HCT116 (cell line): Measurements from ENCODE around the gene PARVG. TPM values are rescaled to one million over a fixed set of nuclear protein-coding genes. Genes with fewer than 3 reads are reported as not detected.
A peak's percentile ranks its signal among the peaks of the same experiment; 100 is the strongest.

Experiments
- ATAC-seq: fragments of 200-7000 bp; cut with Tn5 transposase; 2 replicates; pipeline ENCODE4 v1.9.1; 2020; ENCODE audit warnings: mild to moderate bottlenecking, moderate library complexity
- BruUV-seq: library from RNA; stranded (reverse); fragments of 400-500 nt; replicated peaks from 2 replicates; lab custom pipeline; 2021; lab: Mats Ljungman, UMichigan
- CTCF ChIA-PET: fragments of 300-600 bp; sonication (Branson Sonifier 250); formaldehyde crosslinking; loops from one replicate; lab custom pipeline; 2021; ENCODE audit warnings: antibody characterized with exemption; lab: Charles Lee
- POLR2A ChIA-PET: fragments of 300-600, 350-600 bp; sonication (Branson Sonifier 250); formaldehyde crosslinking; loops from one replicate; lab custom pipeline; 2021; ENCODE audit warnings: antibody characterized with exemption; lab: Charles Lee
- RAD21 ChIA-PET, 2 experiments: fragments of 300-600 bp; sonication (Branson Sonifier 250); formaldehyde crosslinking; loops; one replicate each; lab custom pipeline; 2023; ENCODE audit warnings: low total read pairs in 2 of 2; ENCODE audit not compliant: uncharacterized antibody in 2 of 2, unreplicated experiment in 2 of 2, low non-redundant PET in 1 of 2; lab: Charles Lee
- DNase-seq: peaks from one replicate; pipeline ENCODE4 v3.0.0-alpha.2; 2010; ENCODE audit warnings: low read depth, low spot score
- H2AFZ ChIP-seq: fragments of 200-600 bp; shearing (Covaris generic), sonication (generic); 2 replicates; pipeline ENCODE4 v1.6.1; 2017; ENCODE audit warnings: low read depth, mixed run types, mixed read lengths, antibody characterized with exemption, low read length; ENCODE audit not compliant: poor library complexity, severe bottlenecking
- H3K27ac ChIP-seq: 2 replicates; pipeline ENCODE4 v1.5.1; 2012; ENCODE audit warnings: low read depth, low read length
- H3K27me3 ChIP-seq: fragments of 200-600 bp; sonication (generic); 2 replicates; pipeline ENCODE4 v1.6.1; 2016; ENCODE audit warnings: mixed run types, low read length, mixed read lengths; ENCODE audit not compliant: insufficient read depth
- H3K36me3 ChIP-seq, 2 experiments: fragments of 200-500 bp in 1 of 2; fragments of 200-600 bp in 1 of 2; sonication (Bioruptor generic) in 1 of 2; sonication (generic) in 1 of 2; 2 replicates each; pipeline versions ENCODE4 v1.5.1 to v1.6.1; 2014 to 2016; ENCODE audit warnings: low read length in 2 of 2, inconsistent platforms in 1 of 2, mixed read lengths in 1 of 2, mixed run types in 1 of 2; ENCODE audit not compliant: insufficient read depth in 2 of 2, control insufficient read depth in 1 of 2
- H3K4me1 ChIP-seq, 2 experiments: fragments of 200-600 bp in 1 of 2; sonication (generic) in 1 of 2; 2 replicates each; pipeline versions ENCODE4 v1.5.1 to v1.6.1; 2012 to 2017; ENCODE audit warnings: low read length in 2 of 2, inconsistent platforms in 1 of 2, mild to moderate bottlenecking in 1 of 2, mixed read lengths in 1 of 2, mixed run types in 1 of 2, moderate library complexity in 1 of 2; ENCODE audit not compliant: insufficient read depth in 2 of 2, control insufficient read depth in 1 of 2
- H3K4me2 ChIP-seq: fragments of 200-600 bp; sonication (generic); 2 replicates; pipeline ENCODE4 v1.6.1; 2017; ENCODE audit warnings: mixed run types, low read length, mixed read lengths
- H3K4me3 ChIP-seq, 2 experiments: fragments of 200-600 bp in 1 of 2; sonication (generic) in 1 of 2; replicated peaks in 1 of 2; 2 replicates each; pipeline ENCODE4 v1.5.1; 2011 to 2016; ENCODE audit warnings: low read length in 2 of 2, control low read depth in 1 of 2, low read depth in 1 of 2, mild to moderate bottlenecking in 1 of 2, mixed read lengths in 1 of 2, mixed run types in 1 of 2
- H3K79me2 ChIP-seq: fragments of 200-600 bp; sonication (generic); 2 replicates; pipeline ENCODE4 v1.6.1; 2017; ENCODE audit warnings: mild to moderate bottlenecking, mixed run types, low read length, moderate library complexity, mixed read lengths; ENCODE audit not compliant: insufficient read depth
- H3K9ac ChIP-seq: fragments of 200-600 bp; sonication (generic); 2 replicates; pipeline ENCODE4 v1.6.1; 2016; ENCODE audit warnings: low read length, mixed read lengths
- H3K9me2 ChIP-seq: fragments of 200-600 bp; sonication (generic), shearing (Covaris generic); 2 replicates; pipeline ENCODE4 v1.6.1; 2017; ENCODE audit warnings: mixed run types, mild to moderate bottlenecking, moderate library complexity; ENCODE audit not compliant: insufficient read depth
- H3K9me3 ChIP-seq, 2 experiments: fragments of 200-500 bp in 1 of 2; fragments of 200-600 bp in 1 of 2; sonication (Bioruptor generic) in 1 of 2; sonication (generic) in 1 of 2; 2 replicates each; pipeline ENCODE4 v1.6.1; 2014 to 2017; ENCODE audit warnings: low read length in 2 of 2, mixed read lengths in 2 of 2, inconsistent platforms in 1 of 2, low read depth in 1 of 2, mild to moderate bottlenecking in 1 of 2, mixed run types in 1 of 2, moderate library complexity in 1 of 2; ENCODE audit not compliant: control insufficient read depth in 1 of 2, insufficient read depth in 1 of 2
- H4K20me1 ChIP-seq: fragments of 200-600 bp; sonication (generic), shearing (Covaris generic); 2 replicates; pipeline ENCODE4 v1.6.1; 2017; ENCODE audit warnings: mixed run types, mild to moderate bottlenecking, moderate library complexity; ENCODE audit not compliant: insufficient read depth
- CBX3 ChIP-seq: IDR thresholded peaks from 2 replicates; pipeline ENCODE4 v1.6.1; 2012; ENCODE audit warnings: low read depth
- CEBPB ChIP-seq: IDR thresholded peaks from 2 replicates; pipeline ENCODE4 v1.6.1; 2012; ENCODE audit warnings: low read depth
- EGR1 ChIP-seq: IDR thresholded peaks from 2 replicates; pipeline ENCODE4 v1.6.1; 2012; ENCODE audit warnings: low read depth
- ELF1 ChIP-seq: IDR thresholded peaks from 2 replicates; pipeline ENCODE4 v1.6.1; 2012; ENCODE audit warnings: low read depth, borderline replicate concordance
- EZH2 ChIP-seq: fragments of 200-600 bp; sonication (generic); IDR thresholded peaks from 2 replicates; pipeline ENCODE4 v1.6.1; 2017; ENCODE audit warnings: antibody characterized with exemption, mixed run types
- EZH2phosphoT487 ChIP-seq: fragments of 200-600 bp; IDR thresholded peaks from 2 replicates; pipeline ENCODE4 v1.6.1; 2018; ENCODE audit warnings: antibody characterized with exemption, borderline replicate concordance
- FOSL1 ChIP-seq: IDR thresholded peaks from 2 replicates; pipeline ENCODE4 v1.6.1; 2012; ENCODE audit warnings: low read depth
- JUND ChIP-seq: IDR thresholded peaks from 2 replicates; pipeline ENCODE4 v1.6.1; 2012
- POLR2A ChIP-seq: IDR thresholded peaks from 2 replicates; pipeline ENCODE4 v1.7.0; 2011; ENCODE audit warnings: borderline replicate concordance; ENCODE audit not compliant: insufficient read depth, insufficient read length; ENCODE audit errors: extremely low read depth
- POLR2AphosphoS5 ChIP-seq: IDR thresholded peaks from 2 replicates; pipeline ENCODE4 v1.6.1; 2011; ENCODE audit warnings: mild to moderate bottlenecking, low read depth, low read length, moderate library complexity
- RAD21 ChIP-seq: IDR thresholded peaks from 2 replicates; pipeline ENCODE4 v1.6.1; 2012; ENCODE audit warnings: low read depth, mild to moderate bottlenecking
- SIN3A ChIP-seq: IDR thresholded peaks from 2 replicates; pipeline ENCODE4 v1.6.1; 2012; ENCODE audit warnings: low read depth
- TCF7L2 ChIP-seq: IDR thresholded peaks from 2 replicates; pipeline ENCODE4 v1.7.0; 2011; ENCODE audit warnings: borderline replicate concordance, inconsistent platforms; ENCODE audit not compliant: insufficient read depth, insufficient read length; ENCODE audit errors: extremely low read depth
- YY1 ChIP-seq: IDR thresholded peaks from 2 replicates; pipeline ENCODE4 v1.6.1; 2011; ENCODE audit warnings: low read length, low read depth, moderate library complexity, mild to moderate bottlenecking; ENCODE audit not compliant: insufficient replicate concordance; ENCODE audit errors: extremely low read depth
- ZFX ChIP-seq: fragments of 450-650 bp; IDR thresholded peaks from 2 replicates; pipeline ENCODE4 v1.6.1; 2017
- ZNF274 ChIP-seq: fragments of 200-500 bp; sonication (Bioruptor generic); IDR thresholded peaks from 2 replicates; pipeline ENCODE4 v1.6.1; 2014; ENCODE audit warnings: mild to moderate bottlenecking, low read depth, low read length, inconsistent platforms
- intact Hi-C: fragments of 100-400 bp; cut with micrococcal nuclease; formaldehyde crosslinking; loops from 2 replicates; pipeline ENCODE4 v1.10.0; 2022
- total RNA-seq: library from RNA; stranded (reverse); gene quantifications from one replicate; pipeline ENCODE4 v1.2.1, GENCODE V29; 2021; ENCODE audit not compliant: unreplicated experiment
- TF ChIP-seq, protein P1 (sequence below): IDR thresholded peaks from 2 replicates; pipeline ENCODE4 v1.6.1; 2012
- TF ChIP-seq, protein P2 (sequence below), 3 experiments: fragments of 200-600 bp in 1 of 3; sonication (generic) in 1 of 3; IDR thresholded peaks in 2 of 3; conservative IDR thresholded peaks in 1 of 3; 2 replicates each; pipeline ENCODE4 v1.5.1; 2012 to 2017; ENCODE audit warnings: low read depth in 2 of 3, low read length in 2 of 3, antibody characterized with exemption in 1 of 3, borderline replicate concordance in 1 of 3, control low read depth in 1 of 3, mild to moderate bottlenecking in 1 of 3, mixed read lengths in 1 of 3, mixed run types in 1 of 3, moderate library complexity in 1 of 3; ENCODE audit not compliant: insufficient read depth in 1 of 3

PARVG gene
- total RNA-seq, 1 experiment from 2014 or later, result 0.57 TPM

DNA sequence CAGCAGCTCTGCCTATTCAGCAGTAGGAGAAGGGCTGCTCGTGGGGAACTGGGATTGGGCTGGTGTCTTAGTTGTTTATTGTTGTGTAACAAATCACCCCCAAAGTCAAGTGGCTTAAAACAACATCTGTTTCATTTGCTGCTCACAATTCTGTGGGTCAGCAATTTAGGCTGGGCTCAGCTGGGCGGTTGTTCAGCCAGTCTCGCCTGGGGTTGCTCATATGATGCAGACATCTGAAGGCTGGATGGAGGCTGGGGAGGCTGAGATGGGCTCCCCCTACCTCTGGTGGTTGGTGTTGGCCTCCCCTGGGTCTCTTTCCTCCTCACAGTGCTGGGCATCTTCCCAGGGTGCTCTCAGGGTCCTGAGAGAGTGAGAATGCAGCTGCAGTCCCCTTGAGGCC lies 43.3 kb upstream of the PARVG start:
- peak; percentile 44; the same call in 1 of the 2 replicates for ATAC-seq

DNA sequence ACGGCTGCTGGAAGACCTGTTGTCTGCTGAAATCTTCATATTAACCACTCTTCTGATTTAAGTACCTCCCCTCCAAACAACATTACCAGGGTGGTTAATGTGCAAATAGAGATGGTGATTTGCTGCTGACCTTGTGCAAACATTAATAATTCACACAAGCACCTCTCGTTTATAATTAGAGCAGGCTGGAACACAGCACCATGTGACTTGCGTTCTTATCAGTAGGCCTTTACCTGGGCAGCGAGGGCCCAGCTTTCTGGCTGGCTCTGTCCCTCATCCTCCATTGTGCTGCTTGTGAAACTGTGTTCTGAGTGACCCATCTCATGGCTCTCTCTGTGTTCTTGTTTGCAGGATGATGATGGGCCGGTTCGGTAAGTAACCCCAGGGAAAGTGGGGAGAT lies 41.0 kb upstream of the PARVG start:
- CTCF ChIA-PET, result no interaction called here
- no peak for TF ChIP-seq EGR1
- TF ChIP-seq ELF1, result no peak
- TF ChIP-seq, protein P1, sequence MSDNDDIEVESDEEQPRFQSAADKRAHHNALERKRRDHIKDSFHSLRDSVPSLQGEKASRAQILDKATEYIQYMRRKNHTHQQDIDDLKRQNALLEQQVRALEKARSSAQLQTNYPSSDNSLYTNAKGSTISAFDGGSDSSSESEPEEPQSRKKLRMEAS, result no peak
- no peak for TF ChIP-seq RAD21
- TF ChIP-seq FOSL1, result no peak
- TF ChIP-seq CBX3, result no peak
- TF ChIP-seq YY1, result no peak
- no peak for TF ChIP-seq POLR2AphosphoS5
- TF ChIP-seq, protein P2, sequence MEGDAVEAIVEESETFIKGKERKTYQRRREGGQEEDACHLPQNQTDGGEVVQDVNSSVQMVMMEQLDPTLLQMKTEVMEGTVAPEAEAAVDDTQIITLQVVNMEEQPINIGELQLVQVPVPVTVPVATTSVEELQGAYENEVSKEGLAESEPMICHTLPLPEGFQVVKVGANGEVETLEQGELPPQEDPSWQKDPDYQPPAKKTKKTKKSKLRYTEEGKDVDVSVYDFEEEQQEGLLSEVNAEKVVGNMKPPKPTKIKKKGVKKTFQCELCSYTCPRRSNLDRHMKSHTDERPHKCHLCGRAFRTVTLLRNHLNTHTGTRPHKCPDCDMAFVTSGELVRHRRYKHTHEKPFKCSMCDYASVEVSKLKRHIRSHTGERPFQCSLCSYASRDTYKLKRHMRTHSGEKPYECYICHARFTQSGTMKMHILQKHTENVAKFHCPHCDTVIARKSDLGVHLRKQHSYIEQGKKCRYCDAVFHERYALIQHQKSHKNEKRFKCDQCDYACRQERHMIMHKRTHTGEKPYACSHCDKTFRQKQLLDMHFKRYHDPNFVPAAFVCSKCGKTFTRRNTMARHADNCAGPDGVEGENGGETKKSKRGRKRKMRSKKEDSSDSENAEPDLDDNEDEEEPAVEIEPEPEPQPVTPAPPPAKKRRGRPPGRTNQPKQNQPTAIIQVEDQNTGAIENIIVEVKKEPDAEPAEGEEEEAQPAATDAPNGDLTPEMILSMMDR (IDR thresholded peaks at IDR 0.05 in 2 of 3, conservative IDR thresholded peaks at IDR 0.05 in 1 of 3; ENCODE audit: borderline replicate concordance in 1 of 3, insufficient read depth in 1 of 3, low read depth in 2 of 3, low read length in 2 of 3), result no peak
- no peak for TF ChIP-seq JUND
- TF ChIP-seq ZNF274, result no peak
- no peak for TF ChIP-seq CEBPB
- no peak for TF ChIP-seq SIN3A
- no peak for TF ChIP-seq ZFX
- TF ChIP-seq EZH2phosphoT487, result no peak
- no peak for TF ChIP-seq EZH2
- no peak for TF ChIP-seq TCF7L2
- no peak for TF ChIP-seq POLR2A

More for the DNA sequence above, 43.3 kb upstream of the PARVG start:
- no peaks in the 10 kb centered on the region for H3K36me3 ChIP-seq
- peak overlapping the region; percentile 21; the same call in 1 of the 2 replicates for H3K4me2 ChIP-seq
- H3K79me2 ChIP-seq, result no peaks in the 10 kb centered on the region
- peaks cover 0 to 12% of the 10 kb centered on the region in 2 experiments; a peak in 2 of 4 replicates for H3K4me1 ChIP-seq
- no peaks in the 10 kb centered on the region for H3K9me3 ChIP-seq
- H3K9ac ChIP-seq, result no peak overlapping the region
- RAD21 ChIA-PET, result no interaction called here
- H2AFZ ChIP-seq, result no peak overlapping the region
- no peak overlapping the region for H3K4me3 ChIP-seq
- CTCF ChIA-PET, result no interaction called here
- TF ChIP-seq JUND (no peak), TCF7L2 (no peak), SIN3A (no peak)
- H3K9me2 ChIP-seq, result no peaks in the 10 kb centered on the region
- no peaks in the 10 kb centered on the region for H4K20me1 ChIP-seq
- intact Hi-C loops, result no loop called here
- no peak overlapping the region for H3K27ac ChIP-seq
- DNase-seq, result no peak
- BruUV-seq, result no TSS peak
- H3K27me3 ChIP-seq, result no peaks in the 10 kb centered on the region
- POLR2A ChIA-PET, result interaction anchor here (0.6 kb wide), 1 partner anchor 462 kb away, joined by 3 read pairs; no protein-coding TSS in a partner anchor

More for the DNA sequence above, 41.0 kb upstream of the PARVG start:
- H3K79me2 ChIP-seq, result no peaks in the 10 kb centered on the region
- no peaks in the 10 kb centered on the region for H4K20me1 ChIP-seq
- RAD21 ChIA-PET, result no interaction called here
- H3K9ac ChIP-seq, result no peak overlapping the region
- intact Hi-C loops, result no loop called here
- no peak overlapping the region for H2AFZ ChIP-seq
- H3K4me2 ChIP-seq, result no peak overlapping the region
- H3K9me2 ChIP-seq, result no peaks in the 10 kb centered on the region
- DNase-seq (no peak), ATAC-seq (no peak)
- H3K4me1 ChIP-seq, result peaks cover 0 to 12% of the 10 kb centered on the region in 2 experiments; a peak in 2 of 4 replicates
- no TSS peak for BruUV-seq
- H3K9me3 ChIP-seq, result no peaks in the 10 kb centered on the region
- H3K27me3 ChIP-seq, result no peaks in the 10 kb centered on the region
- no peak overlapping the region for H3K27ac ChIP-seq
- POLR2A ChIA-PET, result no interaction called here
- no peak overlapping the region for H3K4me3 ChIP-seq
- no peaks in the 10 kb centered on the region for H3K36me3 ChIP-seq
